BE2C (cell line): ENCODE results near the gene CORO2A.

ENCODE experiments used
- DNase-seq: peaks from one replicate; pipeline ENCODE4 v3.0.0-alpha.2; 2020
- H3K27me3 ChIP-seq: fragments of 250-450 bp; sonication (Bioruptor Pico); 2 replicates; pipeline ENCODE4 v1.5.1; 2020; ENCODE audit warnings: mild to moderate bottlenecking
- H3K36me3 ChIP-seq: fragments of 250-450 bp; sonication (Bioruptor Pico); 2 replicates; pipeline ENCODE4 v1.5.1; 2020; ENCODE audit warnings: mild to moderate bottlenecking
- H3K4me1 ChIP-seq: fragments of 250-450 bp; sonication (Bioruptor Pico); 2 replicates; pipeline ENCODE4 v1.5.1; 2020
- H3K4me3 ChIP-seq: 2 replicates; pipeline ENCODE4 v1.5.1; 2011; ENCODE audit warnings: low read depth, low read length
- H3K9me3 ChIP-seq: fragments of 250-450 bp; sonication (Bioruptor Pico); 2 replicates; pipeline ENCODE4 v1.5.1; 2020
- CTCF ChIP-seq: IDR thresholded peaks from 2 replicates; pipeline ENCODE4 v1.5.1; 2012; ENCODE audit warnings: mild to moderate bottlenecking, low read depth, low read length

CORO2A gene

GRCh38 chr9:98149422-98149821 lies 43.0 kb downstream of the CORO2A start:
- TF ChIP-seq CTCF, result no peak
- Histone ChIP-seq H3K4me3 (no peak overlapping the region), H3K36me3 (no peaks in the 10 kb centered on the region; the same call in 1 of the 2 replicates), H3K9me3 (no peaks in the 10 kb centered on the region), H3K27me3 (no peaks in the 10 kb centered on the region), H3K4me1 (peaks cover 4% of the 10 kb centered on the region)
- no peak for DNase-seq

GRCh38 chr9:98148486-98148885 lies 44.0 kb downstream of the CORO2A start:
- Histone ChIP-seq H3K4me1 (peaks cover 4% of the 10 kb centered on the region), H3K9me3 (no peaks in the 10 kb centered on the region), H3K4me3 (no peak overlapping the region), H3K36me3 (no peaks in the 10 kb centered on the region; the same call in 1 of the 2 replicates), H3K27me3 (no peaks in the 10 kb centered on the region)
- no peak for DNase-seq
- TF ChIP-seq CTCF, result no peak

DNA sequence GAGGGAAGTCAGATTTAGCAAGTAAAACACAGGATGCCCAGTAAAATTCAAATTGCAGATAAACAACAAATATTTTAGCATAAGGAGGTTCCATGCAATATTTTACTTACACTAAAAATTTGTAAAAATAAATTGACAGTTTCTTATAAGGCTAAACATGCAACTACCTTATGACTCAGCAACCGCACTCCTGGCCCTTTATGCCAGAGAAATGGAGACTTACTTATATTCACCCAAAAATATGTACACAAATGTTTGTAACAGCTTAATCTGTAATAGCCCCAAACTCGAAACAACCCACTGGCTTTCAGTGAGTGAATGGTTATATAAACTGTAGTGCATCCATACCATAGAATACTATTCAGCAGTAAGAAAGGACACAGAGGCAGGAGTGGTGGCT lies 44.9 kb downstream of the CORO2A start:
- Histone ChIP-seq H3K27me3 (no peaks in the 10 kb centered on the region), H3K36me3 (no peaks in the 10 kb centered on the region; the same call in 1 of the 2 replicates), H3K4me3 (no peak overlapping the region), H3K4me1 (peaks cover 4% of the 10 kb centered on the region), H3K9me3 (no peaks in the 10 kb centered on the region)
- DNase-seq, result no peak
- TF ChIP-seq CTCF, result no peak

DNA sequence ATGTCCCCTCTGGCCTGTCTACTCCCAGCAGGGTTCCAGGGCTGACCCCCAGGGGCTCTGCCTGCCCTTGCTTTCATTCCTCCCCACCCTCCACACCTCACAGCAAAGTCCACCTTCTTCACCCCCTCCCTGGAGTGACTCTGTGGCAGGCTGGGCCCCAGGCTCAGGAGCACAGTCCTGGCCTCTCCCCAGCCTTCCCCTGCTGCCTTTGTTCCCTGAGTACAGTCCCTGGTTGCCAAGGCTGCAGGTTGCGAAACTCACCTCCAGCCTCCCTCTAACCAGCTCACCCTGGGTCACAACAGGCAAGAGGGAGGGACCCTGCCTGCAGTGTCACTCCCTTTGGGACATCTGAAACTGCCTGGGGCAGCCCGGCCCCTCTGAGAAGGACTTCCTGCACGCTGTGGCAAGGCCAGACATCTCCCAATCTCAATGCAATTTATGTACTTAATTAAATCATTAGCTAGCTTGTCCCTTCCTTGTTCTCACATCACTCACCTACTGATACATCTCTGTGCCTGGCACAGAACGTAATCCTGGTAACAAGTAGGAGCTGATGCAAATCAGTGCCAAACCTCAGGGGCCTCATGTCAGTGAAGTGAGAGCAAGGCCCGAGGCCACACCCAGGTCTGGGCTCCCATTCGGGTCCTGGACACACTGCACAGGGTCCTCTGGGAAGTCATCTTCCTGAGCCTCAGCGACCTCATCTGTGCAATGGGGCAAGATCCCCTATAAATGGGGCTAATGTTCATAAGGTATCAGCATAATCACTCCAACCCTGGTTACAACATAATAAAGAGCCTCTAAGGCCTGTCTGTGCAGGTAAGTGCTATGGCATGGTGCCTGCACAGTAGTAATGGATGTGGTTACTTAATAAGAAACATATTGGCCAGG lies 46.1 kb downstream of the CORO2A start:
- Histone ChIP-seq H3K4me3 (no peak overlapping the region; the same call in 1 of the 2 replicates), H3K4me1 (peaks cover 4% of the 10 kb centered on the region), H3K27me3 (no peaks in the 10 kb centered on the region), H3K36me3 (no peaks in the 10 kb centered on the region; the same call in 1 of the 2 replicates), H3K9me3 (no peaks in the 10 kb centered on the region)
- peak; percentile 95 for DNase-seq
- no peak for TF ChIP-seq CTCF

DNA sequence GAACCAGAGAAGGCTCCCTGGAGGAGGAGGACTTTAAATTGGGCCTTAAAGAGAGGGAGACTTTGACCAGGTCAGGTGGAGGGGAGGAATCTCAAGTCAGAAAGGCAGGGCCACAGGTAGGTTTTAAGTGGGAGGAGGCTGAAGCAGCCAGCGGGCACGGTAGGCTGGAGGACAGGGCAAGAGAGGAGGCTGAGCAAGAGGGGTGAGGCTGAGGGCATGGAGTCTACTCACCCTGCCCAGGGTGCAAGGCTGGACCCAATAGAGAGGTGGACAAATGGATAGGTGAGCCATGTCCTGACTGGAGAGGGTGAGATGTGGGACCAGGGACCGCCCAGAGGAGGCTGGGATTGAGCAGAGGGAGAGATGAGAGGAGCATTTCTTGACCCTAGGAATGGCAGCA lies 47.8 kb downstream of the CORO2A start:
- no peaks in the 10 kb centered on the region for H3K9me3 ChIP-seq
- H3K36me3 ChIP-seq, result no peaks in the 10 kb centered on the region; the same call in 1 of the 2 replicates
- no peak for TF ChIP-seq CTCF
- peaks cover 4% of the 10 kb centered on the region for H3K4me1 ChIP-seq
- no peaks in the 10 kb centered on the region for H3K27me3 ChIP-seq
- DNase-seq, result no peak
- H3K4me3 ChIP-seq, result no peak overlapping the region

GRCh38 chr9:98144076-98144475 lies 48.4 kb downstream of the CORO2A start:
- H3K4me1 ChIP-seq, result peaks cover 4% of the 10 kb centered on the region
- TF ChIP-seq CTCF, result no peak
- H3K36me3 ChIP-seq, result no peaks in the 10 kb centered on the region; the same call in 1 of the 2 replicates
- no peaks in the 10 kb centered on the region for H3K27me3 ChIP-seq
- H3K4me3 ChIP-seq, result no peak overlapping the region
- no peak for DNase-seq
- H3K9me3 ChIP-seq, result no peaks in the 10 kb centered on the region
